OCI-LY1 (cell line): ENCODE results near the gene SYNE1.

Experiments used
- CTCF ChIP-seq: fragments of 200-600 bp; sonication (generic), shearing (Covaris generic); IDR thresholded peaks from 2 replicates; pipeline ENCODE4 v1.5.1; 2017; ENCODE audit warnings: mild to moderate bottlenecking, antibody characterized with exemption, low read length, moderate library complexity, mixed read lengths
- EZH2 ChIP-seq: fragments of 200-600 bp; sonication (generic), shearing (Covaris generic); IDR thresholded peaks from 2 replicates; pipeline ENCODE4 v1.8.0; 2017; ENCODE audit warnings: borderline replicate concordance, mixed run types, mild to moderate bottlenecking, antibody characterized with exemption, low read length, moderate library complexity, mixed read lengths

DNA sequence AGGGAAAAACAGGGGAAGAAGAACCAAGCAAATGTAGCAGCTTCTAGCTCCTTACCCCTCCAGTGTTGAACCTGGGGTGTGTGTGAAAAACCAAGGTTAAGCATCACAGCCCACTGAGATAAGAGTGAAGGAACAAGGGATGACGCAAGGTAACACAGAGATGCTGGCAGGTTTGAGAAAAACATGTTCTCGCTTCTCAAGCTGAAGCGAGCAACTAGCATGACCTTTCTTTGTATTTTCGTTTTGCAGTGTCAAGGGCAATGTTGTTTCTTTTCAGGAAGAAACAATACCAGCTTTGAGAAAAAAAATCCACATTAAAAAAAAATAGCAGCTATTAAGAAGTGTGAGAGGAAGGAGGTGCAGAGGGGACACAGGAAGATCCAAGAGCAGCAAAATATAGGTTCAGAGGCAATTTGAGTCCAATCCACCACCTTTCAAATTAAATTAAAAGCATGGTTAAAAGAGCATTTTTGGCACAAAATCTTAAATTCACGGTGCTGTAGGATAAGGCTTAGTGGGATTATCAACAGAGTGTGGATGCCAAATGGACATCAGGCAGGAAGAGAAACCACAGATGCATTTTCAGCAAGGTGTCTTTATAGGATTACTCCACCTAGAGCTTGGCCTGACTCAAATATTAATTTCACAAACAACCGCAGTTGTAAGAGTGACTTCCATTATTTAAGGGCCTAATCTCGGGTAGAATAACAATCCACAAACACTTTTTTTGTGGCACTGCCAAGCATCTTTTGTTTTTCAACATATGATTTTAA lies 70.9 kb downstream of the SYNE1 start:
- TF ChIP-seq CTCF (no peak), EZH2 (no peak)
